Endothelial cell of umbilical vein (primary cell): Measurements from ENCODE around the gene MIPEP. TPM values are rescaled to one million over a fixed set of nuclear protein-coding genes. Genes with fewer than 3 reads are reported as not detected.

Experiments
- BruUV-seq: library from RNA; stranded (reverse); fragments of 400-500 nt; replicated peaks from 2 replicates; lab custom pipeline; 2021; lab: Mats Ljungman, UMichigan
- CTCF ChIA-PET: fragments of 300-600, 350-600 bp; sonication (Branson Sonifier 250); formaldehyde crosslinking; loops from one replicate; lab custom pipeline; 2021; ENCODE audit warnings: antibody characterized with exemption, inconsistent platforms; lab: Charles Lee
- POLR2A ChIA-PET: fragments of 300-600, 350-600 bp; sonication (Branson Sonifier 250); formaldehyde crosslinking; loops from one replicate; lab custom pipeline; 2021; ENCODE audit warnings: antibody characterized with exemption, inconsistent platforms; lab: Charles Lee
- DNase-seq: peaks from one replicate; pipeline ENCODE4 v3.0.0-alpha.2; 2011; ENCODE audit warnings: low read depth, low spot score
- FAIRE-seq: peaks from 2 replicates; lab custom pipeline; 2011; peaks lifted over from hg19 to GRCh38; lab: Jason Lieb, UNC
- H2AFZ ChIP-seq: 2 replicates; pipeline ENCODE4 v1.6.0; 2012; ENCODE audit warnings: low read depth, low read length, control low read depth, inconsistent platforms
- H3K27ac ChIP-seq: 2 replicates; pipeline ENCODE4 v1.5.1; 2011; ENCODE audit warnings: low read depth, mild to moderate bottlenecking, control low read depth, low read length, moderate library complexity; ENCODE audit not compliant: insufficient read depth
- H3K27me3 ChIP-seq, 2 experiments: 2 replicates each; pipeline versions ENCODE4 v1.6.0 to v1.6.1; 2011; ENCODE audit warnings: low read length in 2 of 2, mixed read lengths in 1 of 2; ENCODE audit not compliant: control insufficient read depth in 2 of 2, insufficient read depth in 2 of 2
- H3K36me3 ChIP-seq, 2 experiments: 2 replicates in 1 of 2; 3 replicates in 1 of 2; pipeline ENCODE4 v1.5.1; 2011; ENCODE audit warnings: low read length in 2 of 2, mild to moderate bottlenecking in 1 of 2, moderate library complexity in 1 of 2; ENCODE audit not compliant: control insufficient read depth in 2 of 2, insufficient read depth in 2 of 2; ENCODE audit errors: extremely low read depth in 1 of 2
- H3K4me1 ChIP-seq: 3 replicates; pipeline ENCODE4 v1.5.1; 2011; ENCODE audit warnings: mild to moderate bottlenecking, low read length; ENCODE audit not compliant: control insufficient read depth, insufficient read depth; ENCODE audit errors: extremely low read depth
- H3K4me2 ChIP-seq: 2 replicates; pipeline ENCODE4 v1.6.1; 2011; ENCODE audit warnings: low read length, control low read depth, mixed read lengths; ENCODE audit not compliant: insufficient read depth
- H3K4me3 ChIP-seq, 3 experiments: fragments of 200-600 bp in 1 of 3; sonication (generic), shearing (Covaris generic) in 1 of 3; replicated peaks in 1 of 3; 2 replicates each; pipeline ENCODE4 v1.5.1; 2011 to 2016; ENCODE audit warnings: control low read depth in 3 of 3, low read length in 3 of 3, mild to moderate bottlenecking in 2 of 3, inconsistent platforms in 1 of 3, low read depth in 1 of 3, moderate library complexity in 1 of 3; ENCODE audit not compliant: insufficient read depth in 1 of 3
- H3K79me2 ChIP-seq: 2 replicates; pipeline ENCODE4 v1.6.0; 2012; ENCODE audit warnings: low read length, inconsistent platforms; ENCODE audit not compliant: control insufficient read depth, insufficient read depth
- H3K9ac ChIP-seq: replicated peaks from 2 replicates; pipeline ENCODE3; 2011; ENCODE audit warnings: low read length, control low read depth; ENCODE audit not compliant: insufficient read depth; ENCODE audit errors: extremely low read depth
- H3K9me1 ChIP-seq: replicated peaks from 3 replicates; pipeline ENCODE4 v1.6.0; 2011; ENCODE audit warnings: mild to moderate bottlenecking, low read length; ENCODE audit not compliant: control insufficient read depth, insufficient read depth; ENCODE audit errors: extremely low read depth
- H3K9me3 ChIP-seq: replicated peaks from 2 replicates; pipeline ENCODE4 v1.5.1; 2012; ENCODE audit warnings: low read length, inconsistent platforms; ENCODE audit not compliant: control insufficient read depth, insufficient read depth
- H4K20me1 ChIP-seq: replicated peaks from 2 replicates; pipeline ENCODE3; 2011; ENCODE audit warnings: mild to moderate bottlenecking, low read length; ENCODE audit not compliant: control insufficient read depth, insufficient read depth; ENCODE audit errors: extremely low read depth
- CTCF ChIP-seq, 2 donors: IDR thresholded peaks; 1 replicate in 1 of 2; 2 replicates in 1 of 2; pipeline ENCODE4 v1.5.1; 2011; ENCODE audit warnings: low read length in 2 of 2, mild to moderate bottlenecking in 2 of 2, moderate library complexity in 2 of 2, control low read depth in 1 of 2, inconsistent platforms in 1 of 2, low read depth in 1 of 2; ENCODE audit not compliant: insufficient read depth in 1 of 2; ENCODE audit errors: extremely low read depth in 1 of 2
- EZH2 ChIP-seq: IDR thresholded peaks from 2 replicates; pipeline ENCODE4 v1.6.1; 2012; ENCODE audit warnings: borderline replicate concordance, low read depth, mild to moderate bottlenecking, moderate library complexity, low read length, inconsistent platforms; ENCODE audit not compliant: severe bottlenecking
- FOS ChIP-seq: IDR thresholded peaks from 2 replicates; pipeline ENCODE4 v1.6.1; 2011; ENCODE audit warnings: mild to moderate bottlenecking, low read length, moderate library complexity, borderline replicate concordance; ENCODE audit not compliant: insufficient read depth
- GATA2 ChIP-seq: IDR thresholded peaks from 2 replicates; pipeline ENCODE4 v1.7.0; 2011; ENCODE audit warnings: low read depth, mild to moderate bottlenecking, moderate library complexity, mixed read lengths, low read length; ENCODE audit not compliant: insufficient read length, insufficient read depth
- JUN ChIP-seq: IDR thresholded peaks from 2 replicates; pipeline ENCODE4 v1.6.1; 2011; ENCODE audit warnings: borderline replicate concordance, low read depth; ENCODE audit not compliant: insufficient read length, insufficient read depth
- MAX ChIP-seq: IDR thresholded peaks from 2 replicates; pipeline ENCODE4 v1.6.1; 2011; ENCODE audit not compliant: insufficient read depth, insufficient read length
- MYC ChIP-seq: IDR thresholded peaks from one replicate; pipeline ENCODE4 v1.6.1; 2011; ENCODE audit warnings: mild to moderate bottlenecking, low read depth, low read length
- POLR2A ChIP-seq: IDR thresholded peaks from 2 replicates; pipeline ENCODE4 v1.6.1; 2012; ENCODE audit warnings: low read depth, mild to moderate bottlenecking, control low read depth, low read length
- POLR2AphosphoS5 ChIP-seq: IDR thresholded peaks from 2 replicates; pipeline ENCODE4 v1.6.1; 2012; ENCODE audit warnings: low read depth, mild to moderate bottlenecking, control low read depth, low read length, moderate library complexity; ENCODE audit not compliant: insufficient read depth
- dilution Hi-C: fragments of 300-500 bp; cut with MboI; formaldehyde crosslinking; loops from one replicate; pipeline ENCODE4 v1.15.0; 2019; ENCODE audit warnings: low sequenced_read_pairs; ENCODE audit not compliant: extremely low pct_ligation_motif_present
- intact Hi-C: fragments of 100-400 bp; cut with micrococcal nuclease; formaldehyde crosslinking; loops from one replicate; pipeline ENCODE4 v1.10.0; 2022
- polyA plus RNA-seq, 4 experiments: library from polyadenylated mRNA; depleted of rRNA in 3 of 4; stranded (reverse) in 3 of 4; unstranded in 1 of 4; fragments of >200 nt; gene quantifications; 2 replicates each; pipeline versions ENCODE4 v1.2.1 to v1.2.3, GENCODE V29; 2011 to 2012; ENCODE audit warnings: missing spikeins in 1 of 4
- total RNA-seq: library from RNA; stranded (reverse); gene quantifications from 2 replicates; pipeline ENCODE4 v1.2.3, GENCODE V29; 2021

MIPEP gene
- total and polyA plus RNA-seq, 2 donors (not counting 3 experiments of a cell fraction or from before 2014, with no cell fraction given): 12.4 to 19.2 TPM

GRCh38 chr13:23867027-23867491 is 22.1 kb downstream of the MIPEP start:
- no peaks in the 10 kb centered on the region for H3K9me3 ChIP-seq
- no TSS peak for BruUV-seq
- peak overlapping the region; percentile 32 for H3K4me2 ChIP-seq
- dilution Hi-C loops: no loop called here
- no peak overlapping the region for H3K4me3 ChIP-seq
- H2AFZ ChIP-seq: peak overlapping the region; percentile 48
- intact Hi-C loops: no loop called here
- H3K9ac ChIP-seq: no peak overlapping the region
- FAIRE-seq (no peak), DNase-seq (peak; percentile 30)
- TF ChIP-seq JUN (no peak), CTCF (IDR thresholded peaks at IDR 0.05; ENCODE audit: extremely low read depth in 1 of 2, insufficient read depth in 1 of 2, low read depth in 1 of 2, low read length in 2 of 2) (no peak), MYC (no peak), POLR2A (no peak), EZH2 (no peak), FOS (no peak), MAX (no peak), POLR2AphosphoS5 (no peak), GATA2 (no peak)
- H3K4me1 ChIP-seq: peaks cover 20% of the 10 kb centered on the region
- no peaks in the 10 kb centered on the region for H4K20me1 ChIP-seq
- ChIA-PET CTCF (no interaction called here), POLR2A (no interaction called here)
- H3K79me2 ChIP-seq: no peaks in the 10 kb centered on the region
- H3K27ac ChIP-seq: no peak overlapping the region
- H3K27me3 ChIP-seq: no peaks in the 10 kb centered on the region
- H3K36me3 ChIP-seq: no peaks in the 10 kb centered on the region
- H3K9me1 ChIP-seq: no peaks in the 10 kb centered on the region
